HG03354 (cell line): Measurements from ENCODE around the gene ADCY6.

ENCODE experiments used
- ATAC-seq: cut with Tn5 transposase; IDR thresholded peaks from one replicate; pipeline ENCODE4 v1.9.1; 2021; ENCODE audit warnings: mild to moderate bottlenecking; ENCODE audit not compliant: unreplicated experiment, poor library complexity, severe bottlenecking

Gene ADCY6

GRCh38 chr12:48816143-48816854 is 27.4 kb upstream of the ADCY6 start:
- no peak for ATAC-seq

- peak; percentile 14 for ATAC-seq
Observed at GRCh38 chr12:48815126-48816110, 26.5 kb upstream of the ADCY6 start.

- peak; percentile 83 for ATAC-seq
Observed at GRCh38 chr12:48814262-48815125, 25.6 kb upstream of the ADCY6 start.

GRCh38 chr12:48813465-48814261 is 24.8 kb upstream of the ADCY6 start:
- no peak for ATAC-seq

- no peak for ATAC-seq
Observed at GRCh38 chr12:48812389-48812788, 23.5 kb upstream of the ADCY6 start.

GRCh38 chr12:48811437-48812090 is 22.7 kb upstream of the ADCY6 start:
- ATAC-seq: no peak

- no peak for ATAC-seq
Observed at GRCh38 chr12:48810903-48811431, 22.1 kb upstream of the ADCY6 start.

- ATAC-seq: no peak
Observed at GRCh38 chr12:48807981-48808380, 19.1 kb upstream of the ADCY6 start.

- no peak for ATAC-seq
Observed at GRCh38 chr12:48803675-48804074, 14.8 kb upstream of the ADCY6 start.

- ATAC-seq: no peak
Observed at GRCh38 chr12:48800971-48801370, 12.1 kb upstream of the ADCY6 start.

- no peak for ATAC-seq
Observed at GRCh38 chr12:48800457-48800856, 11.6 kb upstream of the ADCY6 start.

GRCh38 chr12:48796976-48797375 is 8.1 kb upstream of the ADCY6 start:
- ATAC-seq: no peak

- peak; percentile 54 for ATAC-seq
Observed at GRCh38 chr12:48795550-48796455, 6.9 kb upstream of the ADCY6 start.

GRCh38 chr12:48794870-48795269 is 6.0 kb upstream of the ADCY6 start:
- no peak for ATAC-seq

- ATAC-seq: no peak
Observed at GRCh38 chr12:48793696-48794095, 4.8 kb upstream of the ADCY6 start.

GRCh38 chr12:48789858-48790326 is 1.0 kb upstream of the ADCY6 start:
- no peak for ATAC-seq

- peak; percentile 35 for ATAC-seq
Observed at GRCh38 chr12:48788524-48788853, 400 bp downstream of the ADCY6 start.
